Fibroblast of skin of back (primary cell): Measurements from ENCODE around the gene AAMP.
"Not testable (repeated sequence)": the region's sequence is repeated elsewhere in the genome, so short reads cannot be mapped to it uniquely, and the experiment has no call there.

Experiments used
- DNase-seq: peaks from one replicate; pipeline ENCODE4 v3.0.0-alpha.2; 2013

AAMP gene

GRCh38 chr2:218274586-218274985, 4.6 kb upstream of the AAMP start:
- DNase-seq: no peak

GRCh38 chr2:218273908-218274249, 3.9 kb upstream of the AAMP start:
- DNase-seq: no peak

GRCh38 chr2:218273214-218273907, 3.4 kb upstream of the AAMP start:
- not testable (repeated sequence) for DNase-seq

GRCh38 chr2:218272531-218273212, 2.7 kb upstream of the AAMP start:
- peak; percentile 93 for DNase-seq

- DNase-seq: no peak
These were observed 2.1 kb upstream of the AAMP start for GRCh38 chr2:218271865-218272530.

GRCh38 chr2:218271487-218271797, 1.5 kb upstream of the AAMP start:
- no peak for DNase-seq

- DNase-seq: no peak
These were observed 967 bp upstream of the AAMP start for GRCh38 chr2:218270721-218271486.

- no peak for DNase-seq
These were observed 2.7 kb downstream of the AAMP start for GRCh38 chr2:218267259-218267658.

- DNase-seq: no peak
These were observed 3.5 kb downstream of the AAMP start for GRCh38 chr2:218266316-218266979.

- DNase-seq: no peak
These were observed 4.3 kb downstream of the AAMP start for GRCh38 chr2:218265626-218266025.

- no peak for DNase-seq
These were observed 5.0 kb downstream of the AAMP start for GRCh38 chr2:218264773-218265561.

GRCh38 chr2:218263817-218264641, 5.9 kb downstream of the AAMP start:
- no peak for DNase-seq

GRCh38 chr2:218262631-218263586, 7.0 kb downstream of the AAMP start:
- no peak for DNase-seq

- no peak for DNase-seq
These were observed 7.7 kb downstream of the AAMP start for GRCh38 chr2:218262237-218262600.

GRCh38 chr2:218261423-218262236, 8.3 kb downstream of the AAMP start:
- no peak for DNase-seq

GRCh38 chr2:218260742-218261422, 9.1 kb downstream of the AAMP start, which contains the start of gene GPBAR1:
Gene GPBAR1 (plus strand): TSS chr2:218261015. CDS start chr2:218262725, 1,710 bp downstream.
- DNase-seq: no peak

- no peak for DNase-seq
These were observed 9.8 kb downstream of the AAMP start for GRCh38 chr2:218260166-218260565.
